Dedifferentiated amniotic fluid mesenchymal stem cell (primary cell): ENCODE measurements around the gene KRT32.

Experiments
- DNase-seq: peaks from one replicate; pipeline ENCODE4 v3.0.0-alpha.2; 2016; ENCODE audit errors: extremely low spot score

The KRT32 gene

DNA sequence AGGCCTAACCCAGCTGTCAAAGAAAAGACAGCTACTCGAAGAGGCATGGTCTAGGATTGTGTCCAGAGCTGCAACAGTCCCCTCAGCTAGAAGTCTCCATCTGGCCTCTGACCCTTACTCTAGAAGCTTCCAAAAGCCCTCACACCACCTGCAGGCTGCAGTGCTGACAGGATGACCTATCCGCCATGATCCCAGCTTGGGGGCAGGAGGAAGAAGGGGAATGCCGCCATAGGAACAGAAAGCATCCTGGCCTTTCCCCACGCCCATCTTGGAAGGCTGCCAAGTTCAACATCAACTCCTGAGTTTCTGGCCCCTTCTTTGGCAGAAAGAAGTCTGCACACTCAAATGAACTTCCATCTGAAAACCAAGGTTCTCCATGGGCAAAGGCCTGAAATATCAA, 25.6 kb upstream of the KRT32 start:
- no peak for DNase-seq

GRCh38 chr17:41492351-41492750, 25.2 kb upstream of the KRT32 start:
- DNase-seq = no peak

GRCh38 chr17:41491476-41491875, 24.3 kb upstream of the KRT32 start:
- no peak for DNase-seq

GRCh38 chr17:41490000-41490990, 23.1 kb upstream of the KRT32 start:
- DNase-seq = no peak

DNA sequence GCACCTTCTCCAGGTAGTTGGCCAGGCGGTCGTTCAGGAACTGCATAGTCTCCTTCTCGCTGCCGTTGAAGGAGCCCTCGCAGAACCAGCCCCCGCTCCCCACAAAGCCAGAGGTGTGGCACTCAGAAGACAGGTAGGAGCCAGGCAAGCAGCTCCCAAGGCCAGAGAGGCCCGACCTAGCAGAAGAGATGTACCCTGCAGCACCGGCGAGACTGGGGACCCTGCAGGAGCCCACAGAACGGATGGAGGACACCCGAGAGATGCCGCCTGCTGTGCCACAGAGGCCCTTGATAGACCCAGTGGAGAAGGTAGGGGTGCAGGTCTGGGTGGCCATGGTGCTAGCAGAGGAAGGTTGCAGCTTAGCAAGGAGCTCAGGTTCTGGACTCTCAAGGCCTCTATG, 22.3 kb upstream of the KRT32 start, which contains the start of gene KRT36:
Gene KRT36, minus strand, starts transcription at position 380 of the 400 bp plus-strand sequence. Its CDS starts 46 bp downstream, at position 334.
- no peak for DNase-seq

GRCh38 chr17:41486809-41487530, 19.8 kb upstream of the KRT32 start:
- DNase-seq = no peak

GRCh38 chr17:41486316-41486715, 19.1 kb upstream of the KRT32 start:
- DNase-seq = no peak

DNA sequence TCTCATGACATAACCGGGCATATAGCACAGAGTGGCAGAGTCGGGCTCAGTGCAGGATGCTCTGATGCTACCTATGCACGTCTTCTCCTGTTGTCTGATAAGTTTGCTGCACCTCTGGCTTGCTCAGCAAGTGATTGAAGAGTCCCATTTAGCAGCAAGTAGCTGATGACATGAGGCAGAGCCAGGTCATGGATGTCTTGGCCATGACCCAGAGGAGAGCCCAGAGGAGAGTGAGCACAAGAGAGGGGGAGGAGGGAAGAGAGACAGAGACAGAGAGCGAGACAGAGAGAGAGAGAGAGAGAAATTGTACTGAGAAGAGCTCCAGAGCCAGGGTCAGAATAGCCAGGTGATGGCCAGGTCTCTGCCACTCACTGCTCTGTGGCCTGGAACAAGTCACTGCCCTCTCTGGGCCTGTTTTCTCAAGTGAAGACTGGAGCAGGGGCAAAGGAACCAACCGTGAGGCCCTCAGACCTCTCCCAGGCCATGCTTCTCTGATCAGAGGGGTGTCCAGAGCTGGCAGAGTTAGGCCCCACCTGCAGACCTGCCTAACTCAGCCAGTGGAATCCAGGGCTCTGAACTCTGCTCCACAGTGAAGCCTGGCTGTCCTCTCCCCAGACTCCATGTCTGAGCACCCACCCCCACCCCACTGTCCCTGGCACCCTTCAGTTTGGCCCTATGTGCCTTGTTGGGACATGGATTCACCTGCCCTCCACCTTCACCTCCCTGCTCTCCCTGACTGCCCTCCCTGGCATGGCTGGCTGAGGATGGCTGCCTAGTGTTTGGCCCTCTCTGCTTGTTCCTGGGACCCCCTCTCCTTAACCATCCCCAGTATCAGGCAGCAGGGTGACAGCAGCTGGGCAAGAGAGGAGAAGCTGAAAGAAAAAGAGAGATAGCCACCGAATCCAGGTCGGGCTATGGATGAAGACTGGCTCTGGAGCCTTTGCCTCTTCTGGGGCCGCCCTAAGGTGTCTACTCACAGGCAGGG, 18.0 kb upstream of the KRT32 start:
- no peak for DNase-seq

- no peak for DNase-seq
Observed at GRCh38 chr17:41483991-41484826, 17.0 kb upstream of the KRT32 start.

DNA sequence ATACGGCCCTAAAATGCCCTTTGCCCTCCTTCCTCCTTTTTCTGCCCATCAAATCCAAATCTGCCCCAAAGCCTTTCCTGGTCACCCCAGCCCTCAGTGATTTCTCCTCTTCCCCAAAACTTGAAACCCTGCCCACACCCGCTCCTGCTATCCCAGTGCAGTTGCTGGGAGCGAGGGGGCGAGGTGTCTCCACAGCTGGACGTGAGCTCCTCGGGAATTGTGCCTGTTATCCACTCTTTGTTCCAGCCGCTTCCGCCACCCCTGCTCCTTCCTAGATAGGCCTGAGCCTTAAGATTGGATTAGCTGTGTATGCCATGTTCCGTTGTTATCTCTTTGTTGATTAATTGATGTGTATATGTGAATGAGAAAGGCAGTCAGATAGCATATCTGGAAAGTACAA, 16.3 kb upstream of the KRT32 start:
- no peak for DNase-seq

DNA sequence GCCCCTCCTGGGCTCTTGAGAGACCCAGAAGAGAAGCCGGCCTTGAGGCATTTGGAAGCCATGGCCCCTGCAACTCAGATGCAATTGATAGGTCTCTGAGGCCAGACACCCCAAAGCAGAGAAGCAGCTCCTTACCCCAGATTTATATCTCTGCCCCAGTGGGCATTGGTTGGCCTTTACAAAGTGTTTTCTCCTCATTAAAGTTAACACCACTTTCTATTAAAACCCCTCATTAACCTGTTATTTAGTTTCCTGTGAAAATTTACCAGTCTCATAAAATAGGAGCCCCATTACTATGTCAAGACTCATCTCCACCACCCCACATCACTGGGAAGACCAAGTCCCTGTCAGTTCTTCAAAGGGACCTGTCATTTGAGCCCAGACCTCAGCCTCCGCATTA, 13.8 kb upstream of the KRT32 start, which contains the start of gene KRT35:
Gene KRT35, minus strand, starts transcription at position 116 of the 400 bp plus-strand sequence. Its CDS starts 54 bp downstream, at position 62.
- DNase-seq = no peak

- DNase-seq = no peak
Observed at GRCh38 chr17:41480581-41480980, 13.4 kb upstream of the KRT32 start.

DNA sequence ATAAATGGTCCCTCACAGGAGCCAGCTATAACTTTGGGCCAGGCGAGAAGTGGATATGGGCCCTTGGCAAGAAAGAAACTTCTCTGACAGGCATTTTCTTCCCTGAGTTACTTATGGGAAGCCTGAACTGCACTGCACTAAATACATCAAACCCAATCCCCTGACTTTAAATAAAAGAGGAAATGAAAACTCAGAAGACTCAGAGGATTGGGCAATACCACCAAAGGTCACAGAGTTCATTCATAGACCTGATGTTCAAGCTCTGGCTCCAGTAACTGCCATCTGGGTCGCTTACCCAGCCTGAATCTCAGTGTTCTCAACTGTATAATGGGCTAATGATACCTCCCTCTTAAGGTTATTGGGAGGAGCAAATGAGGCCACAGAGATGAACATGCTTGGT, 12.9 kb upstream of the KRT32 start:
- DNase-seq = no peak

GRCh38 chr17:41478237-41478636, 11.1 kb upstream of the KRT32 start:
- DNase-seq = no peak

DNA sequence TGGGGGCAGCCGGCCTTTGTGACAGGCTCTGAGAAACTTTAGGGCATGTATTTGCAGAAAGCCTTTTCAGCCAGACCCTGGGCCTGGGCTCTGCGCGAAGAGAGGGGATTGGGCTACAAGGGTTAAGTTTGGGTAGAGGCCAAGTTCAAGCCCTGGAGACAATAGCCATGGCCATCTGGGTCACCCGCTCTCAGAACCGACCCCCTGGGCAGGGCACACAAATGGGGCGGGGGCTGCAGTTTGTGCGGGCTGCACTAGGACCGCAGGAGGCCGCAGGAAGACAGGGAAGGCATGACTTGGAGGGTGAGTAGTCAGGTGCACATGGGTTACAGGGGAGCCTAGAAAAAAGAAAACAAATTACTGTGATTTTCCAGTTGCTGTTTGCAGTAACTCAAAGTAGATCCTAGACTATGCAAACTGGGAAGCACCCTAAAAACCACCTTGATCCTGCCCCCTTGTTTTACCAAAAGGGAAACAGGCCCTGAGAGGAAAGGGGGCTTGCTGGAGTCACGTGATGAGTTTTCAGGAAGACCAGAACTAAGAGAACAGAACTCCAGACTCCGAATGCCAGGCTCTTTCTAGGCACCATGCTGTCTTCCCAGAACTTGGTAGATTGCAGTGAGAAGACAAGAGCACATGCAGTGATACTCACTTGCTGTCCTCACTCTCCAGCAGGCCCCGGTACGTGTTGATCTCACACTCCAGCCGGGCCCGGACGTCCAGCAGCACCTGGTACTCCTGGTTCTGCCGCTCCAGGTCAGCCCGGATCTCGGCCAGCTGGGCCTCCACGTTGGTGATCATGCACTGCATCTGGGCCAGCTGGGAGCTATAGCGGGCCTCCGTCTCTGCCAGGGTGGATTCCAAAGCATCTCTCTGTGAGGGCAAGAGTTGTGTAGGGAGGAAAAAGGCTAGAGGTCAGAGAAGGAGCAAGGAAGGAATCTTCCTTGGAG, 10.0 kb upstream of the KRT32 start:
- DNase-seq = no peak

DNA sequence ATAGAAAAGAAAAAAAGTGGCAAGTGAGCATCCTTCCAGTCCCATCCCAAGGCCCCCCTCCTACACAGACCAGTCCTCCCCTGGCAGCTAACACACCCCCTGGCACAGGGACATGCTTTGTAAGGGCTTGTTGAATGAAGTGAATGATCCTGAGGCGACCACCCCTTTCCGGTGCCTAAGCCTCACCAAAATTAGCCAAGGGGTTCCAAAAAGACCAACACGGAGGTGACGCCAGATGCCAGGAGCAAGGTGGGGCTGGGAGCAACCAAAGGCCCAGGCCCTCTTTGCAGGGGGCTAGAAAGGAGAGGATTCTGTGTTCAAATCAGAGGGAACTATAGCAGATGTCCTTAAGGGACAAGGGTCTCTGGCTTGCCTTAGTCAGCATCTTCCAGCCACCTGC, 8.2 kb upstream of the KRT32 start:
- DNase-seq = no peak

GRCh38 chr17:41474863-41475262, 7.7 kb upstream of the KRT32 start:
- DNase-seq = no peak

DNA sequence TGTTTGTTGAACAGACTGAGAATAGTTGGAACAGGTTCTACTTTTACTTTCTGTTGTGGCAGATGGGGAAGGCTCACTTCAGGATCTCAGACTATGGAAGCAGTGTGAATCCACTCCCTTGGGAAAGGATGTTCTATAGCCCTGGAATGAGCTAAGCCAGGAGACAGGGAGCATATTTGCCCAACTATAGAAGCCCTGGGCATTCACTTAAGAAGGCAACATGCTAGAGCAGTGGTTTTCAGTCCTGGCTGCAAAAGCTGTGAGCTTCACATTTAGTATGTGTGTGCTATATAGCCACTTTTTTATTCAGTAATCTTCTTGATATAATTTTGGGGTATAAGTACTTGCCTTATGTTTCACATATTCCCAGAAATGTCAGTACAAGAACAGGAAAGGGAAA, 1.2 kb upstream of the KRT32 start:
- no peak for DNase-seq

DNA sequence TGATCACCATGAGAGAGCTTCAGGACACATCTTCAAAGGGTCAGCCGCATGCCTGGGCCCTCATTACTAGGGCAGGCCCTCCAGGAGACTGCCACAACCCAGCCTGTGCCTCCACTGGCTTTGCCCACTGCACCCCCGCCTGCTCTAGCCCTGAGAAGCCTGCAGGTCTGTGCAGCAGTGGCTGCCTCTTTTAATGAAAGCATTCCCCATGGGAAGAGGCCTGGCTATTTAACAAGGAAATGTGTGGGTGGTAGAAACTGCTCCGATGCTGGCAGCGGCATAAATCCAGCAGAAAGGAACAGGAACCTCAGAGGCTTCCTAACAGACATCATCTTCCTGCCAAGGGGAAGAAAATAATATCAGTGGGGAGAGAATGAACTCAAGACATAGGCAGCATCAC, 375 bp upstream of the KRT32 start:
- no peak for DNase-seq
